GM12878 (cell line): ENCODE measurements around the gene CTNNA2. TPM values are rescaled to one million over a fixed set of nuclear protein-coding genes. Genes with fewer than 3 reads are reported as not detected.

ENCODE experiments used
- ATAC-seq: fragments of 200-7000 bp; cut with Tn5 transposase; 3 replicates; pipeline ENCODE4 v1.9.1; 2020; ENCODE audit warnings: mild to moderate bottlenecking, moderate library complexity
- BruUV-seq: library from RNA; stranded (reverse); fragments of 400-500 nt; replicated peaks from 2 replicates; lab custom pipeline; 2021; lab: Mats Ljungman, UMichigan
- CTCF ChIA-PET: fragments of 300-600 bp; sonication (Branson Sonifier 250); formaldehyde crosslinking; extraction: SDS; loops from one replicate; lab custom pipeline; 2021; ENCODE audit warnings: inconsistent platforms; lab: Yijun Ruan, JAX
- POLR2A ChIA-PET: fragments of 350-600 bp; formaldehyde crosslinking; extraction: SDS; loops from one replicate; lab custom pipeline; 2021; ENCODE audit warnings: inconsistent platforms; lab: Charles Lee
- RAD21 ChIA-PET: fragments of 300-600 bp; sonication (Branson Sonifier 250); formaldehyde crosslinking; loops from one replicate; lab custom pipeline; 2023; ENCODE audit warnings: antibody characterized with exemption; ENCODE audit not compliant: unreplicated experiment; lab: Charles Lee
- SMC1A ChIA-PET: fragments of 300-600 bp; sonication (Branson Sonifier 250); formaldehyde crosslinking; loops from one replicate; lab custom pipeline; 2023; ENCODE audit not compliant: unreplicated experiment, uncharacterized antibody; lab: Charles Lee
- DNase-seq: peaks from one replicate; pipeline ENCODE4 v3.0.0-alpha.2; 2011; ENCODE audit warnings: low read depth, low spot score
- FAIRE-seq: peaks from 3 replicates; lab custom pipeline; 2011; peaks lifted over from hg19 to GRCh38; lab: Jason Lieb, UNC
- H2AFZ ChIP-seq: 2 replicates; pipeline ENCODE4 v1.6.0; 2011; ENCODE audit warnings: low read depth, low read length, control low read depth; ENCODE audit not compliant: control insufficient read depth
- H3K27ac ChIP-seq: 2 replicates; pipeline ENCODE4 v1.5.1; 2011; ENCODE audit warnings: control low read depth; ENCODE audit not compliant: control insufficient read depth, insufficient read depth
- H3K27me3 ChIP-seq, 2 experiments: replicated peaks in 1 of 2; 2 replicates each; pipeline versions ENCODE4 v1.6.0 to v1.6.1; 2011; ENCODE audit warnings: low read length in 1 of 2; ENCODE audit not compliant: control insufficient read depth in 2 of 2, insufficient read depth in 2 of 2
- H3K36me3 ChIP-seq, 2 experiments: 2 replicates each; pipeline ENCODE4 v1.5.1; 2011; ENCODE audit warnings: low read length in 1 of 2; ENCODE audit not compliant: control insufficient read depth in 2 of 2, insufficient read depth in 2 of 2
- H3K4me1 ChIP-seq: 2 replicates; pipeline ENCODE4 v1.6.1; 2011; ENCODE audit warnings: mild to moderate bottlenecking, low read length, moderate library complexity, mixed read lengths; ENCODE audit not compliant: control insufficient read depth, insufficient read depth
- H3K4me2 ChIP-seq: 2 replicates; pipeline ENCODE4 v1.6.0; 2011; ENCODE audit warnings: control low read depth; ENCODE audit not compliant: control insufficient read depth, insufficient read depth
- H3K4me3 ChIP-seq: fragments of 200-600 bp; sonication (generic); 2 replicates; pipeline ENCODE4 v1.5.1; 2016
- H3K79me2 ChIP-seq: 2 replicates; pipeline ENCODE4 v1.6.0; 2011; ENCODE audit warnings: low read length; ENCODE audit not compliant: control insufficient read depth, insufficient read depth
- H3K9ac ChIP-seq: 2 replicates; pipeline ENCODE4 v1.8.0; 2011; ENCODE audit warnings: low read length, control low read depth, mixed read lengths; ENCODE audit not compliant: control insufficient read depth, insufficient read depth
- H3K9me3 ChIP-seq: replicated peaks from 3 replicates; pipeline ENCODE4 v1.5.1; 2011; ENCODE audit warnings: mild to moderate bottlenecking, low read length; ENCODE audit not compliant: control insufficient read depth, insufficient read depth
- H4K20me1 ChIP-seq: 2 replicates; pipeline ENCODE4 v1.6.0; 2011; ENCODE audit not compliant: control insufficient read depth, insufficient read depth
- CBFB ChIP-seq: IDR thresholded peaks from 2 replicates; pipeline ENCODE4 v1.6.1; 2016; ENCODE audit warnings: antibody characterized with exemption, low read depth
- CHD2 ChIP-seq: IDR thresholded peaks from 2 replicates; pipeline ENCODE4 v1.6.1; 2011; ENCODE audit warnings: low read depth, low read length, improper control_type of control experiment, borderline replicate concordance
- HDGF ChIP-seq: fragments of 450-650 bp; IDR thresholded peaks from 2 replicates; pipeline ENCODE4 v1.6.1; 2016; ENCODE audit warnings: antibody characterized with exemption
- MAX ChIP-seq: IDR thresholded peaks from 2 replicates; pipeline ENCODE4 v1.6.1; 2012; ENCODE audit warnings: low read depth, low read length, improper control_type of control experiment
- MTA2 ChIP-seq: fragments of 450-650 bp; IDR thresholded peaks from 2 replicates; pipeline ENCODE4 v1.6.1; 2016; ENCODE audit warnings: low read depth, mild to moderate bottlenecking, moderate library complexity
- NR2C1 ChIP-seq: fragments of 450-650 bp; IDR thresholded peaks from 2 replicates; pipeline ENCODE4 v1.6.1; 2017; ENCODE audit warnings: antibody characterized with exemption, mild to moderate bottlenecking, moderate library complexity
- NR2C2 ChIP-seq: IDR thresholded peaks from 2 replicates; pipeline ENCODE4 v1.6.1; 2011; ENCODE audit warnings: borderline replicate concordance, low read depth; ENCODE audit not compliant: control insufficient read depth, insufficient read length
- PML ChIP-seq: IDR thresholded peaks from 2 replicates; pipeline ENCODE4 v1.6.1; 2012; ENCODE audit warnings: low read length, inconsistent platforms
- RBBP5 ChIP-seq: fragments of 200-600 bp; sonication (generic); conservative IDR thresholded peaks from 2 replicates; pipeline ENCODE4 v1.6.1; 2016
- STAT1 ChIP-seq: fragments of 450-650 bp; conservative IDR thresholded peaks from 2 replicates; pipeline ENCODE4 v1.6.1; 2014; ENCODE audit warnings: antibody characterized with exemption, mild to moderate bottlenecking
- ZBED1 ChIP-seq: IDR thresholded peaks from 2 replicates; pipeline ENCODE4 v1.6.1; 2016; ENCODE audit warnings: borderline replicate concordance
- WGBS: methylation state at CpG from one replicate; pipeline ENCODE4 v1.1.6; 2016; ENCODE audit warnings: low lambda C conversion rate; ENCODE audit not compliant: insufficient replicate concordance, insufficient coverage; ENCODE audit errors: missing lambda C conversion rate; 5-methylcytosine and 5-hydroxymethylcytosine counted together
- in situ Hi-C: fragments of 300-500 bp; cut with MboI; formaldehyde crosslinking; loops from 9 replicates; pipeline ENCODE4 v1.14.3; 2018; ENCODE audit warnings: mixed read lengths
- intact Hi-C: fragments of 100-400 bp; cut with micrococcal nuclease; formaldehyde crosslinking; loops from one replicate; pipeline ENCODE4 v1.14.2; 2022; ENCODE audit not compliant: unreplicated experiment
- polyA plus RNA-seq, 11 experiments: library from polyadenylated mRNA; depleted of rRNA in 4 of 11; unstranded in 6 of 11; stranded (reverse) in 5 of 11; fragments of >200 nt; fragmentation: Nextera tagmentation in 4 of 11; fragmentation: Illumina TruSeq in 1 of 11; extraction: Ambion mirVana in 4 of 11; extraction: Trizol in 1 of 11; gene quantifications; 1 replicate in 1 of 11; 2 replicates in 10 of 11; pipeline versions ENCODE4 v1.2.1 to v1.2.3, GENCODE V29; 2011 to 2016; ENCODE audit warnings: inconsistent platforms in 2 of 11, missing spikeins in 2 of 11, low read depth in 1 of 11
- total RNA-seq, 4 experiments: library from RNA; depleted of rRNA in 3 of 4; stranded (reverse); fragments of >200 nt in 3 of 4; fragmentation: Illumina TruSeq in 1 of 4; extraction: Trizol in 1 of 4; gene quantifications; 2 replicates each; pipeline versions ENCODE4 v1.2.1 to v1.2.3, GENCODE V29; 2013 to 2021
- TF ChIP-seq, protein P1 (sequence below): fragments of 450-650 bp; IDR thresholded peaks from 2 replicates; pipeline ENCODE4 v1.6.1; 2018; ENCODE audit warnings: borderline replicate concordance, mild to moderate bottlenecking; ENCODE audit not compliant: partially characterized antibody
- TF ChIP-seq, protein P2 (sequence below): IDR thresholded peaks from 2 replicates; pipeline ENCODE4 v1.6.1; 2011; ENCODE audit warnings: borderline replicate concordance, low read depth, mild to moderate bottlenecking, moderate library complexity, low read length; ENCODE audit not compliant: insufficient read depth, poor library complexity, severe bottlenecking
- TF ChIP-seq, protein P3 (sequence below): IDR thresholded peaks from 2 replicates; pipeline ENCODE4 v1.6.1; 2012; ENCODE audit warnings: low read depth, low read length, improper control_type of control experiment
- TF ChIP-seq, protein P4 (sequence below): IDR thresholded peaks from 2 replicates; pipeline ENCODE4 v1.6.1; 2011; ENCODE audit warnings: low read depth, low read length, improper control_type of control experiment, borderline replicate concordance
- TF ChIP-seq, protein P5 (sequence below): fragments of 450-650 bp; IDR thresholded peaks from 2 replicates; pipeline ENCODE4 v1.6.1; 2017; ENCODE audit warnings: antibody characterized with exemption, mild to moderate bottlenecking, moderate library complexity

The CTNNA2 gene
- total and polyA plus RNA-seq, 10 of the 15 experiments (the other 5 are each of a cell fraction or from before 2014, with no cell fraction given) = 2.4 to 36.2 (median 6.6) TPM

DNA sequence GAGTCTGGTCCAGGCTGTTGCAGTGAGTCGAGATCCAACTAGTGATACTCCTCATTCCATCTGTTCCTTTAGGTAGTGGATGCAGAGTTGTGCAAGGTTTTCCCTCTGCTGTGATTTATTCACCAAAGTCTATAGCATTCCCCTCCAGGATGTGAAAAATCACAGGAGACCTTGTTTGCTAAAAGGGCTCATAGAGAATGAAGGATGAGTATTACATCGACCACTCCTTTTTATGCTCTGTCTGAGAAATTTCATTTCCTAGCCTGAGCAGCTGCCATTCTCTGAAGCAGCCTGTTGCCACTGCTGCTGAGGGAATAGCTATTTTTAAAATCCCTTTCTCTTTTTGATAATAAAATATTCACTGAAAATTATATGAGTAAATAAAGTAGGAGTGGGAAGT, 925.8 kb downstream of the CTNNA2 start:
- ChIA-PET CTCF (interaction anchor here (0.8 to 1.1 kb wide), 3 partner anchors 19 to 113 kb away, joined by 3 to 4 read pairs (median 3); no protein-coding TSS in a partner anchor), POLR2A (interaction anchor here (0.6 to 1.6 kb wide), 3 partner anchors 14 to 79 kb away, joined by 3 to 6 read pairs (median 5); no protein-coding TSS in a partner anchor), RAD21 (interaction anchor here (1.8 kb wide), 1 partner anchor 110 kb away, joined by 4 read pairs; no protein-coding TSS in a partner anchor), SMC1A (interaction anchor here (0.9 to 2.2 kb wide), 3 partner anchors 10 to 113 kb away, joined by 3 to 9 read pairs (median 4); no protein-coding TSS in a partner anchor)
- no peak for FAIRE-seq
- Histone ChIP-seq H3K79me2 (no peaks in the 10 kb centered on the region), H3K4me3 (no peak overlapping the region), H3K27me3 (no peaks in the 10 kb centered on the region), H3K4me1 (no peaks in the 10 kb centered on the region), H3K4me2 (no peak overlapping the region), H2AFZ (no peak overlapping the region), H3K36me3 (no peaks in the 10 kb centered on the region), H3K9me3 (no peaks in the 10 kb centered on the region), H3K9ac (no peak overlapping the region), H4K20me1 (no peaks in the 10 kb centered on the region), H3K27ac (no peak overlapping the region)
- WGBS = 21% methylated on average over 2 of the region's 2 CpGs
- no peak for DNase-seq
- no TSS peak for BruUV-seq
- ATAC-seq = no peak
- TF ChIP-seq MAX (no peak), CBFB (no peak), NR2C2 (no peak), NR2C1 (no peak), RBBP5 (no peak), STAT1 (no peak), CHD2 (no peak), MTA2 (no peak), ZBED1 (no peak), HDGF (no peak), PML (no peak)
- TF ChIP-seq, protein P1, sequence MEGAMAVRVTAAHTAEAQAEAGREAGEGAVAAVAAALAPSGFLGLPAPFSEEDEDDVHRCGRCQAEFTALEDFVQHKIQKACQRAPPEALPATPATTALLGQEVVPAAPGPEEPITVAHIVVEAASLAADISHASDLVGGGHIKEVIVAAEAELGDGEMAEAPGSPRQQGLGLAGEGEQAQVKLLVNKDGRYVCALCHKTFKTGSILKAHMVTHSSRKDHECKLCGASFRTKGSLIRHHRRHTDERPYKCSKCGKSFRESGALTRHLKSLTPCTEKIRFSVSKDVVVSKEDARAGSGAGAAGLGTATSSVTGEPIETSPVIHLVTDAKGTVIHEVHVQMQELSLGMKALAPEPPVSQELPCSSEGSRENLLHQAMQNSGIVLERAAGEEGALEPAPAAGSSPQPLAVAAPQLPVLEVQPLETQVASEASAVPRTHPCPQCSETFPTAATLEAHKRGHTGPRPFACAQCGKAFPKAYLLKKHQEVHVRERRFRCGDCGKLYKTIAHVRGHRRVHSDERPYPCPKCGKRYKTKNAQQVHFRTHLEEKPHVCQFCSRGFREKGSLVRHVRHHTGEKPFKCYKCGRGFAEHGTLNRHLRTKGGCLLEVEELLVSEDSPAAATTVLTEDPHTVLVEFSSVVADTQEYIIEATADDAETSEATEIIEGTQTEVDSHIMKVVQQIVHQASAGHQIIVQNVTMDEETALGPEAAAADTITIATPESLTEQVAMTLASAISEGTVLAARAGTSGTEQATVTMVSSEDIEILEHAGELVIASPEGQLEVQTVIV = no peak
- TF ChIP-seq, protein P2, sequence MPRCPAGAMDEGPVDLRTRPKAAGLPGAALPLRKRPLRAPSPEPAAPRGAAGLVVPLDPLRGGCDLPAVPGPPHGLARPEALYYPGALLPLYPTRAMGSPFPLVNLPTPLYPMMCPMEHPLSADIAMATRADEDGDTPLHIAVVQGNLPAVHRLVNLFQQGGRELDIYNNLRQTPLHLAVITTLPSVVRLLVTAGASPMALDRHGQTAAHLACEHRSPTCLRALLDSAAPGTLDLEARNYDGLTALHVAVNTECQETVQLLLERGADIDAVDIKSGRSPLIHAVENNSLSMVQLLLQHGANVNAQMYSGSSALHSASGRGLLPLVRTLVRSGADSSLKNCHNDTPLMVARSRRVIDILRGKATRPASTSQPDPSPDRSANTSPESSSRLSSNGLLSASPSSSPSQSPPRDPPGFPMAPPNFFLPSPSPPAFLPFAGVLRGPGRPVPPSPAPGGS = no peak
- TF ChIP-seq, protein P3, sequence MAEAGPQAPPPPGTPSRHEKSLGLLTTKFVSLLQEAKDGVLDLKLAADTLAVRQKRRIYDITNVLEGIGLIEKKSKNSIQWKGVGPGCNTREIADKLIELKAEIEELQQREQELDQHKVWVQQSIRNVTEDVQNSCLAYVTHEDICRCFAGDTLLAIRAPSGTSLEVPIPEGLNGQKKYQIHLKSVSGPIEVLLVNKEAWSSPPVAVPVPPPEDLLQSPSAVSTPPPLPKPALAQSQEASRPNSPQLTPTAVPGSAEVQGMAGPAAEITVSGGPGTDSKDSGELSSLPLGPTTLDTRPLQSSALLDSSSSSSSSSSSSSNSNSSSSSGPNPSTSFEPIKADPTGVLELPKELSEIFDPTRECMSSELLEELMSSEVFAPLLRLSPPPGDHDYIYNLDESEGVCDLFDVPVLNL = no peak
- TF ChIP-seq, protein P4, sequence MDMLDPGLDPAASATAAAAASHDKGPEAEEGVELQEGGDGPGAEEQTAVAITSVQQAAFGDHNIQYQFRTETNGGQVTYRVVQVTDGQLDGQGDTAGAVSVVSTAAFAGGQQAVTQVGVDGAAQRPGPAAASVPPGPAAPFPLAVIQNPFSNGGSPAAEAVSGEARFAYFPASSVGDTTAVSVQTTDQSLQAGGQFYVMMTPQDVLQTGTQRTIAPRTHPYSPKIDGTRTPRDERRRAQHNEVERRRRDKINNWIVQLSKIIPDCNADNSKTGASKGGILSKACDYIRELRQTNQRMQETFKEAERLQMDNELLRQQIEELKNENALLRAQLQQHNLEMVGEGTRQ = no peak
- TF ChIP-seq, protein P5, sequence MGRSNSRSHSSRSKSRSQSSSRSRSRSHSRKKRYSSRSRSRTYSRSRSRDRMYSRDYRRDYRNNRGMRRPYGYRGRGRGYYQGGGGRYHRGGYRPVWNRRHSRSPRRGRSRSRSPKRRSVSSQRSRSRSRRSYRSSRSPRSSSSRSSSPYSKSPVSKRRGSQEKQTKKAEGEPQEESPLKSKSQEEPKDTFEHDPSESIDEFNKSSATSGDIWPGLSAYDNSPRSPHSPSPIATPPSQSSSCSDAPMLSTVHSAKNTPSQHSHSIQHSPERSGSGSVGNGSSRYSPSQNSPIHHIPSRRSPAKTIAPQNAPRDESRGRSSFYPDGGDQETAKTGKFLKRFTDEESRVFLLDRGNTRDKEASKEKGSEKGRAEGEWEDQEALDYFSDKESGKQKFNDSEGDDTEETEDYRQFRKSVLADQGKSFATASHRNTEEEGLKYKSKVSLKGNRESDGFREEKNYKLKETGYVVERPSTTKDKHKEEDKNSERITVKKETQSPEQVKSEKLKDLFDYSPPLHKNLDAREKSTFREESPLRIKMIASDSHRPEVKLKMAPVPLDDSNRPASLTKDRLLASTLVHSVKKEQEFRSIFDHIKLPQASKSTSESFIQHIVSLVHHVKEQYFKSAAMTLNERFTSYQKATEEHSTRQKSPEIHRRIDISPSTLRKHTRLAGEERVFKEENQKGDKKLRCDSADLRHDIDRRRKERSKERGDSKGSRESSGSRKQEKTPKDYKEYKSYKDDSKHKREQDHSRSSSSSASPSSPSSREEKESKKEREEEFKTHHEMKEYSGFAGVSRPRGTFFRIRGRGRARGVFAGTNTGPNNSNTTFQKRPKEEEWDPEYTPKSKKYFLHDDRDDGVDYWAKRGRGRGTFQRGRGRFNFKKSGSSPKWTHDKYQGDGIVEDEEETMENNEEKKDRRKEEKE = no peak
- in situ Hi-C loops (no loop called here), intact Hi-C loops (no loop called here)
